ENCODE data around the gene ZNF804B.

ZNF804B gene

DNA sequence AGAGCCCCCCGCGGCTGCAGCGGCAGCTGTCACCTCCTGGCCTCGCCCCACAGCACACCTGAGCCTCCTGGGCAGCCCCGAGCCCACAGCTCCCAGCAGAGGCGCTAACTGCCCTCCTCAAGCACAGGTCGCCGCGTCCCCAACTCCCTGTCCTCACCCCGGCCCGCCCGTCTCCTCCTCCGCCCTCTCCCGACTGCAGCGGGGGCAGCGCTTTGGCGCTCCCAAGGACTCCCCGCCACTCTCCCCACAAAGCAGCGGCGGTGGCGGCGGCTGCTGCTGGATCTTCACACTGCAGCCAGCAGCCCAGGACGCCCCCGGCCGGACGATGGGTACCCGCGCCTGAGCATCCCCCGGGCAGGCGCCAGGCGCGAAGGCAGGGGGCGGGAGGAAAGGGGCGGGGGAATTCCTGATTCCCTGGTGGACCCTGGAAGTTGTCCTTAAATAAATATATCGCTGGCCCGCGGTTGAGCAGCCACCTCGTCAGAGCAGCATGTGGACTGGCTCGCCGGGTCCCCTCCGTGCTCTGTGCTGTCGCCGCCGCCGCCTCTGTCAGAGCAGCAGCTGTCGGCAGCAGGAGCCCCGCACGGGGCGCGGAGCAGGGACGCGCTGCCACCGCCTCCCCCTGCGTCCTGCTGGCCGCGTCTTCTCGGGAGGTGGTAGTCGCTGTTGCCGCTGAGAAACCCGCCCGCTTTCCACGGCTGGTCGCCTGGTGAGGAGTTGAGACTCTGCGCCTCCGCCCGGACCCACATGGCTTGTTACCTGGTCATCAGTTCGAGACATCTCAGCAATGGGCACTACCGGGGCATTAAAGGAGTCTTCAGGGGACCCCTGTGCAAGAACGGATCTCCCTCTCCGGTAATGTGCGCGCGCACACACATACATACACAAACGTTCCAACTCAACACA lies at the start of gene ZNF804B:
ZNF804B (plus strand) TSS at position 471 of the 906 bp plus-strand sequence; CDS start at position 748, 277 bp downstream.
- no peak for DNase-seq

DNA sequence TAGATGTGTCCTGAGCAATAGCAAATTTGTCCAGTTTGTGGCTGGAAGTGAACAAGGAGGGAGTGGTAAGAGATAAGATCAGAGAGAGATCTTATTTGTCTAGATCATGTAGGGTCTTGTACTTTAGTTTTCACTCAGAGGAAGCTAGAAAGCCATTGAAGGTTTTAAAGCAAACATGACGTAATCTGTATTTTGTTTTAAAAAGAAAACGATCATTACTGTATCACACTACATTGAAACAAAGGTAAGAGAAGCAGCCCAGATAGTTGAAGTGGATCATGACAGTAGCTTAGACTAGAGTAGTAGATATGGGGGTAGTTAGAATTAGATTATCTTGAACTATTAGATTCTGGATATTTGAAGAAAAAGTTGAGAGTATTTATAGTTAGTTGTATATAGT lies 23.6 kb upstream of the ZNF804B start:
- no peak for DNase-seq

DNA sequence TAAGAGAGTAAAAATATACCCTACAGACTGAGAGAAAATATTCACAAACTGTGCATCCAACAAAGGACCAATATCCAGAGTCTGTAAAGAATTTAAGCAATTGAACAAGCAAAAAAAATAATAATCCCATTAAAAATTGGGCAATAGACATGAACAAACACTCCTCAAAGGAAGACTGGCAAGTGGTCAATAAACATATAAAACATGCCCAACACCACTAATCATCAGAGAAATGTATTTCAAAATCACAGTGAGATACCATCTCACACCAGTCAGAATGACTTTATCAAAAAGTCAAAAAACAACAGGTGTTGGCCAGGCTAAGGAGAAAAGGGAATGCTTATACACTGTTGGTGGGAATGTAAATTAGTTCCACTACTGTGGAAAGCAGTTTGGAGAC lies 21.9 kb upstream of the ZNF804B start:
- DNase-seq: no peak

GRCh38 chr7:88746126-88746525 lies 13.4 kb upstream of the ZNF804B start:
- no peak for DNase-seq

- no peak for DNase-seq
Observed at GRCh38 chr7:88756802-88757201, 2.7 kb upstream of the ZNF804B start.

DNA sequence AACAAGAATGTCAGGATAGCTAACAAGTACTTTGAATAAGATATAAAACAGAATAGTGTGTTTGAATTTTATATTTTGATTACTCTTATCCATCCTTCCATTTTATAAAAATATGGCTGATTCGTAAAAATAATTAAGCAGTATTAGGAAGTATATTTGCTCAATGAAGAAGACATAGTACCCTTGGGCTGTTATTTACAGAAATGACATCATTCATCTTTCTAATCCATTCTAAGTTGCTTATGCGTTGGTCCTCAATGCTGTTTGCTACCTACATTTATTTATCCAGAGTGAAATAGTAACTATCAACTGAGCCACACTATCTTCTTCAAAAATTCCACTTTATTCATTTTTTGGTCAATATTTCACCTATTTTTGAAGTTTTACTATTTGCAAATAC lies 2.1 kb upstream of the ZNF804B start:
- DNase-seq: no peak

DNA sequence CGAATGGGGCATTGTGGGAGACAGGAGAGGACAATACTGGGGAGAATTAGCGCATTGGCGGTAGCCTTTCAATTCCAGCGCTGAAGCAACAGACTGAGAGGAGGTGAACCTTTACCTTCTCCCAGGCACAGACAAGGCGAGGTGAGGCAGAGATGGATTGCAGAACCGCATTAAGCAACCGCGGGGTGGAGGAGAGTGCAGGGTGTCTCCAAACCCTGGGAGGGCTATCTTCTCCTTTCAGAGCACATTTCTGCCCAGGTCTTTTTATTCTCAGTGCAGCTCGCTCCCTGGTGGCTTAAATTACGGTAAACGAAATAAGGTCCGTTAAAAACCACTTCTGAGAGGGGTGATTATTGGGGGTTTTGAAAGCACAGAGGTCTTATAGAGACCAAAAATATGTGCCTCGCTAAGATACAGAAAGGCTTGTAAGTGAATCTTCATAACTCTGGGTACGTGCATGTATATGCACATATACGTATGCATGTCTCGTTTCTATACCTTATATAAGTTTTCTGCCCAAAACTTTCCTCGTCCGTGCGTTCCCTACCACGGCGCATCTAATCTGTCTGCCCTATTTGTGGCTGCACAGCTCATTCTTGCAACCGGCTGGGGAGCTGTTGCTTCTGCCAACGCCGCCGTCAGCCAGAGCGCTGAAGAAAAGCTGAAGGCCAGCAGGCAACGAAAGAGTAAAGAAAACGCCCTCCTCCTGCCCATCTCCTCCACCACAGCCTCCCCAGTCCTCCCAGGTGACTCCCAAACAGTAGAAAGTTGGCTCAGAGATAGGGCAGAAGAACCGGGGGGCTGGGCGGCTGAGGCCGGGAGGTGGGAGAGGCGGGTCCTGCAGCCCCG lies 895 bp upstream of the ZNF804B start:
- DNase-seq: no peak

DNA sequence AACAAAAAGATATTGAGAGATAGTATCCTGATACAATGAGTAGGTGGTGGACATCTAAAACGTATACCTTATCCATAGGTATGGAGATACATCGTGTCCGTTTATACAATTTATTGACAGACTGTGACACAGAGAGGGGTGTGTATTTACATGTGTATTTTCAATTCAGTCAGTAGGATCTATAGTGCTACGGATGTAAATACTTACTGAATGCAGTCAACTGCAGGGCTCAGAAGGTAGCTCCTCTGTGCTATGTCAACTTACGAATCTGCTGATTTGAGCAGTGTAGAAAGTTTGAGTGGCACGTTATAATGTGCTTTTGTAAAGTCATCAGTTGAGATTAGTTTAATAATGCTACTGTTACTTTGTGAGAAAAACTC lies 626 bp downstream of the ZNF804B start:
- no peak for DNase-seq

DNA sequence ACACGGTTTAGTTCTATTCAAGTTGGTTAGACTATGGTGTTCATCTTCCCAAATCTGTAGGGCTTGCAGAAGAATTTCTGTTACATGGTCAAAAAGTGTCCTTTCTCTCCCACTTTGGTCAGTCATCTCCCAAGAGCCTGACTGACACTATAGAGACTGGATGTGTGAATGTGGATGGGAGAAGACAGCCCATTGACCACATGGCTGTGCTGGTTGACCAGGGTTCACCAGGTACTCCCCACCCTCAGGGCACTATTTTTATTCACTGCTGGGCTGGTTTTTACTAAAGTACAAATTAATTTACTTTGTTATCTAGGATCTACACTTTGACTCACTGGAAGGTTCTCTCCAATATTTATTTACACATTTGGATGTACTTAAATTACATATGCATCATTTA lies 2.3 kb downstream of the ZNF804B start:
- no peak for DNase-seq

DNA sequence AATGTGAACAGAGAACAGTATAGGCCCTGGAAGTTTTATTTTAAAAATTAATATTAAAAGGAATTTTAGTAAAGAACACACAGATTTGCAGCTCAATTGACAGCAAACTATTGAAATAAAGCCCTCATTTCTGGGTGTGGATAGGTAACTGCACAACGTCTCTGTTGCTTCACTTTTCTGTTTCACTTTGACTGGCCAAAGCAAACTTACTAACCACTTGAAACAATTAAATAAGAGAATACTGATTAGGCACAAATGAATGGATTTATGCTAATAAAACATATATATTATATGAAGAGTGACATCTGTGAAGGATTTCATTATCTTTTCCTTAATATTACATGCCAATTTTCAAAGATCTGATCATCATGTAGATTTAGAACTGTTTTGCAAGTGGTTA lies 11.9 kb downstream of the ZNF804B start:
- no peak for DNase-seq

GRCh38 chr7:88772776-88773175 lies 13.3 kb downstream of the ZNF804B start:
- no peak for DNase-seq

- DNase-seq: no peak
Observed at GRCh38 chr7:88775838-88776237, 16.3 kb downstream of the ZNF804B start.

- DNase-seq: no peak
Observed at GRCh38 chr7:88787777-88788176, 28.3 kb downstream of the ZNF804B start.

GRCh38 chr7:88789480-88790064 lies 30.1 kb downstream of the ZNF804B start:
- DNase-seq: no peak

GRCh38 chr7:88791891-88792290 lies 32.4 kb downstream of the ZNF804B start:
- no peak for DNase-seq

DNA sequence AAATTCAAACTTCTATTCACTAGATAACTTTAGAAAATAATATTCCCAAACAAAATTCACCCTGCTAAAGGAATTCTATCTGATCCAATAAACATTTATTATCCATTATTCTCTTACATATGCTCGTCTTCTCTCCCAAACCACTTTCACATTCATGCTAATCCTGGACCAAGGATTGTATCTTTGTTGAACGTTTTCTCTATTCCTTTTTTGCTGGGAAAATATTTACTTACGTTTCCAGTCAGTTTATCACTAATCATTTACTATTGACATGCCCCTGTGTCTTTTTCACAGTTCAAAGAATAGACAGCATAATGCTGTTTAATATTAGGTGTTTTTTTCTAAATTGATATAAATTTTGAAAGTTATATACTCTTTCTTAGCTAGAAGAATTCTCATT lies 32.9 kb downstream of the ZNF804B start:
- DNase-seq: no peak

DNA sequence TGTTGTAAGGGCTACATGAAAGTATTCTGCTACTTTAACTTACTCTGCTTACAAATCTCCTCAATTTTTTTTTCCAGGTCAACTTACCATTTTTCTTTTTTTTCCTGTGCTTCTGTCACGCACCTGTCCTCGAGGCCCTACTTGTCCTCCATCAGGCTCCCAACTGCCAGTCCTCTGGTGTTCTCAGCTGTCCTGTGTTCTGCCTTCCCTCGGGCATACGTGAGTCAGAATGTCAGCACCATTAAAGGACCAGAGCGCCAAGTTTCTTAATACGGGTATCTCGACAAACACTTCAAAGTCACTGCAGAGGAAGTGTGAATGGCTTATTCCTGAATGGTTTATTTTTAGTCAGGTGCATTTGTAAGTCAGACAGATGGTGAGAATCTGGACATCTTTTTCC lies 36.1 kb downstream of the ZNF804B start, which contains the start of gene TEX47:
TEX47 (minus strand) TSS at position 185 of the 400 bp plus-strand sequence. CDS start 795 bp downstream, outside the sequence.
- DNase-seq: no peak

DNA sequence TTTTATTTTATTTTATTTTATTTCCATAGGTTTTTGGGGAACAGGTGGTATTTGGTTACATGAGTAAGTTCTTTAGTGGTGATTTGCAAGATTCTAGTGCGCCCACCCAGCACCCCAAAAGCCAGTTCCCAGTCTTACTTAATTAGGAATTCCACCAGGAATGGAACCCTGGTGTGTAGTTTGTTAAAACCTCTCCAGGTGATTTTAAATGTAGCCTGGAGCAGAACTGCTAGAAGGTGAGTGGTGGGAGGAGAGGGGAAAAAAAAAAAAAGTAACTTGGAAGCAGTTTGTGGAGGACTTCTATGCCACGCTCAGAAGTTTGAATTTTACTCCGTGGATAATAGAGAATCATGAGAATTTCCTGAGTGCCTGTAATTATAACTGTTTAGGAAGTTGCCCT lies 41.5 kb downstream of the ZNF804B start:
- DNase-seq: no peak

GRCh38 chr7:88806280-88807037 lies 47.0 kb downstream of the ZNF804B start:
- no peak for DNase-seq

DNA sequence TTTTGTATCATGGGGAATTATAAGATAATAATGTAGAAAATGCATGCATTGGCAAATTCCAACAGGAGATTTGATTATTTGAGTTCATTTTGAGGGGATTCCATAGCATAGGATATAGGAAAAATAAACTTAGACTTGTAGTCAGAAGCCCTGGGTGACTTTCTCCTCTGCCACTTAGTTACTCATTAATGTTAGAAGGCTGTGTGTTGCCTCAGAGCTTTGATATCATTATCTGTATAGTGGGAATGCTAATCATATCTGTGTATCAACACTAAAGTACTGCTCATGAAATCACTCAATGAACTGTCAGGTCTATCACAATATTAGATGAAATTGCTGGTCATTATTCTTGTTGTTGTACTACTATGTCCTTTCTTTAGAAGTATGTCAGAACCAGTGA lies 59.1 kb downstream of the ZNF804B start:
- DNase-seq: no peak

GRCh38 chr7:88826222-88826621 lies 66.7 kb downstream of the ZNF804B start:
- no peak for DNase-seq

- no peak for DNase-seq
Observed at GRCh38 chr7:88835147-88835728, 75.7 kb downstream of the ZNF804B start.
